ENCODE results near the gene PSMC5. TPM values are rescaled to one million over a fixed set of nuclear protein-coding genes. Genes with fewer than 3 reads are reported as not detected.
A peak's percentile ranks its signal among the peaks of the same experiment; 100 is the strongest.

PSMC5 gene
- total RNA-seq, 1 donor from 2014 or later: 50.5 TPM

GRCh38 chr17:63833026-63833740 is 6.0 kb downstream of the PSMC5 start:
- H3K4me3 ChIP-seq (ENCODE audit: low read depth, low read length): no peak overlapping the region
- no peak for DNase-seq (ENCODE audit: low read depth)
- H3K36me3 ChIP-seq (ENCODE audit: control insufficient read depth, insufficient read depth, low read length): peaks cover 50% of the 10 kb centered on the region
- no peak for FAIRE-seq
- H3K27me3 ChIP-seq (ENCODE audit: control insufficient read depth, insufficient read depth, low read length): no peaks in the 10 kb centered on the region
- TF ChIP-seq CTCF (IDR thresholded peaks at IDR 0.05; ENCODE audit: insufficient read depth, low read length, severe bottlenecking): no peak

GRCh38 chr17:63833741-63834373 is 6.6 kb downstream of the PSMC5 start:
- no peak overlapping the region for H3K4me3 ChIP-seq (ENCODE audit: low read depth, low read length)
- no peaks in the 10 kb centered on the region for H3K27me3 ChIP-seq (ENCODE audit: control insufficient read depth, insufficient read depth, low read length)
- peaks cover 50% of the 10 kb centered on the region for H3K36me3 ChIP-seq (ENCODE audit: control insufficient read depth, insufficient read depth, low read length)
- FAIRE-seq: no peak
- TF ChIP-seq CTCF (IDR thresholded peaks at IDR 0.05; ENCODE audit: insufficient read depth, low read length, severe bottlenecking): no peak
- no peak for DNase-seq (ENCODE audit: low read depth)

- DNase-seq (ENCODE audit: low read depth): peak; percentile 74
- TF ChIP-seq CTCF (IDR thresholded peaks at IDR 0.05; ENCODE audit: insufficient read depth, low read length, severe bottlenecking): peak; percentile 78
- Histone ChIP-seq H3K4me3 (ENCODE audit: low read depth, low read length) (no peak overlapping the region), H3K36me3 (ENCODE audit: control insufficient read depth, insufficient read depth, low read length) (peaks cover 45% of the 10 kb centered on the region), H3K27me3 (ENCODE audit: control insufficient read depth, insufficient read depth, low read length) (no peaks in the 10 kb centered on the region)
- FAIRE-seq: no peak
These were observed 7.4 kb downstream of the PSMC5 start for GRCh38 chr17:63834431-63835166.

GRCh38 chr17:63835167-63835720 is 8.0 kb downstream of the PSMC5 start:
- TF ChIP-seq CTCF (IDR thresholded peaks at IDR 0.05; ENCODE audit: insufficient read depth, low read length, severe bottlenecking): no peak
- no peak for FAIRE-seq
- H3K27me3 ChIP-seq (ENCODE audit: control insufficient read depth, insufficient read depth, low read length): no peaks in the 10 kb centered on the region
- peaks cover 39% of the 10 kb centered on the region for H3K36me3 ChIP-seq (ENCODE audit: control insufficient read depth, insufficient read depth, low read length)
- H3K4me3 ChIP-seq (ENCODE audit: low read depth, low read length): no peak overlapping the region
- DNase-seq (ENCODE audit: low read depth): no peak

GRCh38 chr17:63836811-63837210 is 9.6 kb downstream of the PSMC5 start:
- DNase-seq (ENCODE audit: low read depth) (no peak), FAIRE-seq (no peak)
- no peak for TF ChIP-seq CTCF (IDR thresholded peaks at IDR 0.05; ENCODE audit: insufficient read depth, low read length, severe bottlenecking)
- Histone ChIP-seq H3K4me3 (ENCODE audit: low read depth, low read length) (no peak overlapping the region), H3K27me3 (ENCODE audit: control insufficient read depth, insufficient read depth, low read length) (no peaks in the 10 kb centered on the region), H3K36me3 (ENCODE audit: control insufficient read depth, insufficient read depth, low read length) (peaks cover 30% of the 10 kb centered on the region)

Measured in bronchial epithelial cell (primary cell).